ENCODE results near the gene NUCB2.

DNA sequence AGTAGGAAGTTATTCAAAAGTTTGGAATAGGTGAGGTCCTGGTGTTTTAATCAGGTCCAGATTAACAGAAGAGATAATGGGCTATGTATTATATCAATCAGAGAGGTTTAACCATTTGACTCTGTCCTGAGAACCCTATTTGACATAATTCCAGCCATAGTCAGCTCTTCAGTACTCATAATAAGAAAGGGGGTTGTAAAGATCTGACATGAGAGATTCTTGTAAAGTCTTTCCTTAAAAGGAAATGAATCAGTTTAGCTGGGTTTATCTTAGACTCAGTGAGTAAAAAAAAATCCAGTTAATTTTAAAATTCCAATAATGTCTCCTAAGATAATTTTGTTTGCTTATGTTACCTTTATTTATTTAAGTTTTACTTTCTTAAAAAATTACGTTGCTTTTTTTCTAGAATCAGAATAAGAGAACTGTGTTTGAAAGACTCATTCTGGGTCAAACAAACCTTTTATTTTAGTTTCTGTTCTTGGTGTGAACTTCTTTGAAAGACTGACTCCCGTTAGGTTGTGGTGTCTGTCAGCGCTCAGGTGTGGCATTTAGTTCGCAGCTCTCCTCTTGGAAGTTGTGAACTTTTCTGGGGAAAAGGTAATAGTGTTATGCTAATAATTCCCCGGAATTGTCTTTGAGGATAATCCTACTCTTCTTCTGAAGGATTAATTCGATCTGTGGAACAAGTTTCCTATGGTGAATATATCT lies 20.5 kb downstream of the NUCB2 start:
- no peak for TF ChIP-seq EZH2phosphoT487 (IDR thresholded peaks at IDR 0.05; ENCODE audit: low read depth)
- TF ChIP-seq, protein P1, sequence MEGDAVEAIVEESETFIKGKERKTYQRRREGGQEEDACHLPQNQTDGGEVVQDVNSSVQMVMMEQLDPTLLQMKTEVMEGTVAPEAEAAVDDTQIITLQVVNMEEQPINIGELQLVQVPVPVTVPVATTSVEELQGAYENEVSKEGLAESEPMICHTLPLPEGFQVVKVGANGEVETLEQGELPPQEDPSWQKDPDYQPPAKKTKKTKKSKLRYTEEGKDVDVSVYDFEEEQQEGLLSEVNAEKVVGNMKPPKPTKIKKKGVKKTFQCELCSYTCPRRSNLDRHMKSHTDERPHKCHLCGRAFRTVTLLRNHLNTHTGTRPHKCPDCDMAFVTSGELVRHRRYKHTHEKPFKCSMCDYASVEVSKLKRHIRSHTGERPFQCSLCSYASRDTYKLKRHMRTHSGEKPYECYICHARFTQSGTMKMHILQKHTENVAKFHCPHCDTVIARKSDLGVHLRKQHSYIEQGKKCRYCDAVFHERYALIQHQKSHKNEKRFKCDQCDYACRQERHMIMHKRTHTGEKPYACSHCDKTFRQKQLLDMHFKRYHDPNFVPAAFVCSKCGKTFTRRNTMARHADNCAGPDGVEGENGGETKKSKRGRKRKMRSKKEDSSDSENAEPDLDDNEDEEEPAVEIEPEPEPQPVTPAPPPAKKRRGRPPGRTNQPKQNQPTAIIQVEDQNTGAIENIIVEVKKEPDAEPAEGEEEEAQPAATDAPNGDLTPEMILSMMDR (IDR thresholded peaks at IDR 0.05; ENCODE audit: low read depth, low read length): no peak

All from OCI-LY3 (cell line).